Lower lobe of right lung (tissue), 2 donors: ENCODE data around the gene RBAK. TPM values are rescaled to one million over a fixed set of nuclear protein-coding genes. Genes with fewer than 3 reads are reported as not detected.

Experiments
- ATAC-seq, 2 donors: fragments of 200-7000 bp; cut with Tn5 transposase; one replicate each; pipeline ENCODE4 v1.9.1; 2020 to 2022; ENCODE audit warnings: mild to moderate bottlenecking in 2 of 2, moderate library complexity in 2 of 2
- DNase-seq: peaks from one replicate; pipeline ENCODE4 v3.0.0-alpha.2; 2020
- H3K27ac ChIP-seq: fragments of 200-600 bp; one replicate; pipeline ENCODE4 v1.8.0; 2022
- H3K27me3 ChIP-seq: fragments of 200-600 bp; one replicate; pipeline ENCODE4 v1.8.0; 2022; ENCODE audit warnings: low read depth
- H3K36me3 ChIP-seq: fragments of 200-600 bp; one replicate; pipeline ENCODE4 v1.8.0; 2022; ENCODE audit warnings: mild to moderate bottlenecking
- H3K4me1 ChIP-seq: fragments of 200-600 bp; one replicate; pipeline ENCODE4 v1.8.0; 2022
- H3K4me3 ChIP-seq: fragments of 200-600 bp; one replicate; pipeline ENCODE4 v1.8.0; 2022; ENCODE audit warnings: mild to moderate bottlenecking
- H3K9me3 ChIP-seq: fragments of 200-600 bp; one replicate; pipeline ENCODE4 v1.8.0; 2022
- intact Hi-C: fragments of 100-400 bp; cut with DNase I; formaldehyde crosslinking; loops from one replicate; pipeline ENCODE4 v1.11.0; 2022
- total RNA-seq: library from RNA; stranded (reverse); fragmentation: NEBNext Ultra II Directional; extraction: Animal tissue kit (Norgen Biotek cat#: 25700); gene quantifications from one replicate; pipeline ENCODE4 v1.2.1, GENCODE V29; 2021
- TF ChIP-seq, protein P1 (sequence below): fragments of 200-600 bp; IDR thresholded peaks from one replicate; pipeline ENCODE4 v1.8.0; 2022; ENCODE audit warnings: antibody characterized with exemption, mild to moderate bottlenecking
- donor health status: DM: no; HTN: yes; CAD: no; lungs with severe emphysema.

The RBAK gene
- total RNA-seq, 1 donor from 2014 or later, result 10.4 TPM

- Histone ChIP-seq H3K4me3 (no peak overlapping the region), H3K9me3 (no peaks in the 10 kb centered on the region), H3K27ac (no peak overlapping the region), H3K4me1 (no peaks in the 10 kb centered on the region), H3K27me3 (no peaks in the 10 kb centered on the region), H3K36me3 (no peaks in the 10 kb centered on the region)
- ATAC-seq (peak in 1 of 2 donors; percentile 7), DNase-seq (no peak)
- intact Hi-C loops, result no loop called here
- TF ChIP-seq, protein P1, sequence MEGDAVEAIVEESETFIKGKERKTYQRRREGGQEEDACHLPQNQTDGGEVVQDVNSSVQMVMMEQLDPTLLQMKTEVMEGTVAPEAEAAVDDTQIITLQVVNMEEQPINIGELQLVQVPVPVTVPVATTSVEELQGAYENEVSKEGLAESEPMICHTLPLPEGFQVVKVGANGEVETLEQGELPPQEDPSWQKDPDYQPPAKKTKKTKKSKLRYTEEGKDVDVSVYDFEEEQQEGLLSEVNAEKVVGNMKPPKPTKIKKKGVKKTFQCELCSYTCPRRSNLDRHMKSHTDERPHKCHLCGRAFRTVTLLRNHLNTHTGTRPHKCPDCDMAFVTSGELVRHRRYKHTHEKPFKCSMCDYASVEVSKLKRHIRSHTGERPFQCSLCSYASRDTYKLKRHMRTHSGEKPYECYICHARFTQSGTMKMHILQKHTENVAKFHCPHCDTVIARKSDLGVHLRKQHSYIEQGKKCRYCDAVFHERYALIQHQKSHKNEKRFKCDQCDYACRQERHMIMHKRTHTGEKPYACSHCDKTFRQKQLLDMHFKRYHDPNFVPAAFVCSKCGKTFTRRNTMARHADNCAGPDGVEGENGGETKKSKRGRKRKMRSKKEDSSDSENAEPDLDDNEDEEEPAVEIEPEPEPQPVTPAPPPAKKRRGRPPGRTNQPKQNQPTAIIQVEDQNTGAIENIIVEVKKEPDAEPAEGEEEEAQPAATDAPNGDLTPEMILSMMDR, result no peak
Measured at GRCh38 chr7:5117095-5117970, 71.7 kb downstream of the RBAK start.

Other genes with a start within 250 kb of the RBAK start
- gene PAPOLB, start 183.8 kb upstream of the RBAK start, total RNA-seq, result 0.24 TPM
- gene RADIL, start 162.1 kb upstream of the RBAK start, total RNA-seq, result 9.7 TPM
- gene MMD2, start 86.7 kb upstream of the RBAK start, total RNA-seq, result not detected
- 59.8 TPM for gene WIPI2, start 144.4 kb downstream of the RBAK start, total RNA-seq
- gene SLC29A4, start 237.1 kb downstream of the RBAK start, total RNA-seq, result 2.7 TPM